GM13976 (cell line): Measurements from ENCODE around the gene KRT86.
"Not testable (repeated sequence)": the region's sequence is repeated elsewhere in the genome, so short reads cannot be mapped to it uniquely, and the experiment has no call there.

Source experiments
- DNase-seq: peaks from one replicate; pipeline ENCODE4 v3.0.0; 2012; ENCODE audit warnings: low spot score
- in situ Hi-C: fragments of 300-500 bp; cut with MboI; formaldehyde crosslinking; loops from one replicate; pipeline ENCODE4 v1.12.0; 2022; ENCODE audit warnings: low sequenced_read_pairs, mixed read lengths, inconsistent platforms; ENCODE audit not compliant: unreplicated experiment
- TF ChIP-seq, protein P1 (sequence below): IDR thresholded peaks from 2 replicates; pipeline ENCODE4 v1.5.1; 2012; ENCODE audit warnings: borderline replicate concordance, mild to moderate bottlenecking; ENCODE audit not compliant: insufficient read depth; ENCODE audit errors: extremely low read depth, missing control alignments, control extremely low read depth

KRT86 gene

DNA sequence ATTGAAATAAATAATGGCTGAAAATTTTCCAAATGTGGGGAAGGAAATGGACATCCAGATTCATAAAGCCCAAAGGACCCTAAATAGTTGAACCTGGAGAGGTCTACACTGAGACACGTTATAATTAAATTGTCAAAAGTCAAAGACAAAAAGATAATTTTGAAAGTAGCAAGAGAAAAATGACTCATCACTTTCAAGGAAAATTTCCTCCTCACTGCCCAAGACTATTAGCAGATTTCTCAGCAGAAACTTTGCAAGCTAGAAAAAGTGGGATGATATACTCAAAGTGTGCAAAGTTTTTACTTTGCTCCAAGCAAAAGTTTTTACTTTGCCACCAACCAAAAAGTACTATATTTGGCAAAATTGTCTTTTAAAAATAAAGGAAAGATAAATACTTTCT, 62.6 kb downstream of the KRT86 start:
- TF ChIP-seq, protein P1, sequence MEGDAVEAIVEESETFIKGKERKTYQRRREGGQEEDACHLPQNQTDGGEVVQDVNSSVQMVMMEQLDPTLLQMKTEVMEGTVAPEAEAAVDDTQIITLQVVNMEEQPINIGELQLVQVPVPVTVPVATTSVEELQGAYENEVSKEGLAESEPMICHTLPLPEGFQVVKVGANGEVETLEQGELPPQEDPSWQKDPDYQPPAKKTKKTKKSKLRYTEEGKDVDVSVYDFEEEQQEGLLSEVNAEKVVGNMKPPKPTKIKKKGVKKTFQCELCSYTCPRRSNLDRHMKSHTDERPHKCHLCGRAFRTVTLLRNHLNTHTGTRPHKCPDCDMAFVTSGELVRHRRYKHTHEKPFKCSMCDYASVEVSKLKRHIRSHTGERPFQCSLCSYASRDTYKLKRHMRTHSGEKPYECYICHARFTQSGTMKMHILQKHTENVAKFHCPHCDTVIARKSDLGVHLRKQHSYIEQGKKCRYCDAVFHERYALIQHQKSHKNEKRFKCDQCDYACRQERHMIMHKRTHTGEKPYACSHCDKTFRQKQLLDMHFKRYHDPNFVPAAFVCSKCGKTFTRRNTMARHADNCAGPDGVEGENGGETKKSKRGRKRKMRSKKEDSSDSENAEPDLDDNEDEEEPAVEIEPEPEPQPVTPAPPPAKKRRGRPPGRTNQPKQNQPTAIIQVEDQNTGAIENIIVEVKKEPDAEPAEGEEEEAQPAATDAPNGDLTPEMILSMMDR, result no peak
- DNase-seq, result no peak
- in situ Hi-C loops, result no loop called here

DNA sequence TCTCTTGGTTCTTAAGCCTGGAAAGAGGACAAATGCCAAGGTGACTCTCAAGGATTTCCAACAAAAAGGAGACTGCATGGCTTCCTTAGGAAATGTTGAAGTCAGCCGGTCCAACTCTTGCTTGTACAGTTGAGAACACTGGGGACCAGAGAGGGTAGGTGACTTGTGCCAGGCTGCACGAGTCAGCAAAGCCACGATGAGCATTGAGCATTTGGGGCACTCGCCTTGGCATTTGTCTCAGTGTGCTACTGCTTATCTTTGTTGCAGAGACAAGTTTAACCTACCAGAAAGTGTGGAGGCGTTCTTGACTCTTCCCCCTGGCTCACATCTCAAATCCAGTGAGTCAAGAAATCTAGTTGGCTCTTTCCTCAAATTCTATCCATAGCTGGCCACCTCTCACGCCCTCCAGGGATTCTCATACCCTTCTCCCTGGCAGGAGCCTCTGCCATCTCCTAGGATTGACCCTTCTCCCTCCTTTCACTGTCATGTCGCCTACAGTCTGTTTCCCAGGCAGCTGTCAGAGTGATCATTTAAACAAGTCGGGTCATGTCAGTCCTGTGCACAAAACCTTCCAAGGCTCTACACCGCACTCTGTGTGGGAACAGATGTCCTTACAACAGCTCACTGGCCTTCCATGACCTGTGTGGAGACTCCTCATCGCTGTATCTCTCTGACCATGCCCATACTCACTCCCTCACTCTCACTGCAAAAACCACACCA, 64.0 kb downstream of the KRT86 start:
- DNase-seq, result no peak
- TF ChIP-seq, protein P1, result no peak
- in situ Hi-C loops, result no loop called here

DNA sequence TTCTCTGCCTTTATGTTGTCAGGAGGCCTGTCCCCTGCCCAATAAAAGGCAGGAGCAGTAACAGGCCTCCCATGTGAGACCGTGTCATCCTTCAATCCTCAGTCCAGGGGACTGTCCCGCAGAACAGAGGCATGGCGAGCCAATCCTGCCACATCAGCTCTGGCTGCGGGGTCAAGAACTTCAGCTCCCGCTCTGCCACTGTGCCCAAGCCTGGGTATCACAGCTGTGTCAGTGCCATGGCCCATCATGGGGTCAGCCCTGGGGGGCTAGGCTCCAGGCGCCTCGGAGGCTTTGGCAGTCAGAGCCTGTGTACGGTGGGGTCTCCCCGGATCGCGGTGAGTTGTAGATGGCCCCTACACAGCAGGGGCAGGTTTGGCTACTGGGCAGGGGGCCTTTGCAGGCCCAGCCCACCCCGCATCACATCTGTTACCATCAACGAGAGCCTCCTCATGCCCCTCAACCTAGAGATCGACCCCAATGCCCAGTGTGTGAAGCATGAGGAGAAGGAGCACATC, 66.7 kb downstream of the KRT86 start:
- DNase-seq, result no peak
- TF ChIP-seq, protein P1, result no peak
- in situ Hi-C loops, result no loop called here

DNA sequence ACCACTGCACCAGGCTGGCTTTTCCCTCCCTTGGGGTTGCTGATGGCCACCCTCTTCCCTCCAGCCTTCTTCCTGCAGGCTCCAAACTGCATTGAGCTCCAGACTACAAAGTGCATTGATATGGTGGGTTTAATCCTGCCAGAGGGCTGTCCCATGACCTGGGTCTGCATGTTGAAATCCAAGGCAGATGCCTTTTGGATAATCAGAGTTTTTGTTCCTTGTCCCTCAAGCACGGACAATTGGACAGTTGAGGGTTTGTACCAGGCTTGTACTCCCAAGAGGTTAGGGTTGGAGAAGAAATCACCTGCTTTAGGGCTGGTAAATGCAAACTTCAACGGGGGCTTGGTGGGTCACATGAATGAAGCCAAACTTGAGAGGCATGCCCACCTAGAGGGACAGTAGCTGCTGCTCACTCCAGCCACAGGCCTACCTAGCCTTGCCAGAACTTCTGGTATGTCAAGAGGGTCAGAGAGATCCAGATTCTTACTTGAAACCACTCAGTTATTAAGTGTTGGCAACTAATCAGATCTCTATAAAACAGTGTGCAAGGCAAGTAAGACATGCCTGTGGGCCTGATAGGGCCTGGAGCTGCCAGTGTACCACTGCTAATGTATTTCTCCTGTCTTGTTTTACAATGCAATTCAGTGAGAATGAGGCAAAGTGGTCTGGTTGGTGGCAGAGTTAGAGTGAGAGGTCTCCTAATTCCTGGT, 68.5 kb downstream of the KRT86 start:
- in situ Hi-C loops, result no loop called here

DNA sequence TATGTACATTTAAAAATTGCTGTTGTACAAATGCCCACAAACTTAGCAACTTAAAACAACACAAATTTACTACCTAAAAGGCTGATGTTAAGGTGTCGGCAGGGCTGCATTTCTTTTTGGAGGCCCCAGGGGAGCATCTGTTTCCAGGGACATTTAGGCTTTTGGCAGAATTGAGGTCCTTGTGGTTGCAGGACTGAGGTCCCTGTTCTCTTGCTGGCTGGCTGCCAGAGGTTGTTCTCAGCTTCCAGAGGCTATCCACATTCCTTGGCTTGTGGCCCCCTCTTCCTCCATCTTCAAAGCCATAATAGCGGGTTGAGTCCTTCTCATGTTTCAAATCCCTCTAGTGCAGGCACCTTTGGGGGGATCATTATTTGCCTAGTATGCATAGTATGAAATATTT, 69.1 kb downstream of the KRT86 start:
- DNase-seq, result no peak
- TF ChIP-seq, protein P1, result no peak
- in situ Hi-C loops, result no loop called here

More for the DNA sequence above, 68.5 kb downstream of the KRT86 start:
- TF ChIP-seq, protein P1, result no peak
- no peak for DNase-seq

GRCh38 chr12:52344111-52344510, 69.7 kb downstream of the KRT86 start:
- in situ Hi-C loops, result no loop called here
- DNase-seq, result no peak
- TF ChIP-seq, protein P1, result no peak

DNA sequence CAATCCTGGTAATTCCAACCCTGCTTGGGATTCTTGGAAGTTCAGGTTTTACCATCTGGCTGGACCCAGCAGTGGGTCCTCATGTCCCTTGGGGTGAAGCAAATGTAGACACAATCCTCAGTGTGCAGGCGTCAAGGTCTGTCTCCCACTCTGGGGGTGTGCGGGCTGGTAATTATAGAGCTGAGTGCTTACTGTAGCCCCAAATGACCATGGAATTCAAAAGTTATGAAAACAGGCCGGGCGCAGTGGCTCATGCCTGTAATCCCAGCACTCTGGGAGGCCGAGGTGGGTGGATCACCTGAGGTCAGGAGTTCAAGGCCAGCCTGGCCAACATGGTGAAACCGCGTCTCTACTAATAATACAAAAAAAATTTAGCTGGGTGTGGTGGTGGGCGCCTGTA, 70.6 kb downstream of the KRT86 start:
- DNase-seq, in situ Hi-C loops: not testable (repeated sequence)
